HG02981 (cell line): ENCODE measurements around the gene S1PR5.

ENCODE experiments used
- ATAC-seq: cut with Tn5 transposase; IDR thresholded peaks from one replicate; pipeline ENCODE4 v1.9.1; 2021; ENCODE audit warnings: mild to moderate bottlenecking, moderate library complexity; ENCODE audit not compliant: unreplicated experiment

S1PR5 gene

DNA sequence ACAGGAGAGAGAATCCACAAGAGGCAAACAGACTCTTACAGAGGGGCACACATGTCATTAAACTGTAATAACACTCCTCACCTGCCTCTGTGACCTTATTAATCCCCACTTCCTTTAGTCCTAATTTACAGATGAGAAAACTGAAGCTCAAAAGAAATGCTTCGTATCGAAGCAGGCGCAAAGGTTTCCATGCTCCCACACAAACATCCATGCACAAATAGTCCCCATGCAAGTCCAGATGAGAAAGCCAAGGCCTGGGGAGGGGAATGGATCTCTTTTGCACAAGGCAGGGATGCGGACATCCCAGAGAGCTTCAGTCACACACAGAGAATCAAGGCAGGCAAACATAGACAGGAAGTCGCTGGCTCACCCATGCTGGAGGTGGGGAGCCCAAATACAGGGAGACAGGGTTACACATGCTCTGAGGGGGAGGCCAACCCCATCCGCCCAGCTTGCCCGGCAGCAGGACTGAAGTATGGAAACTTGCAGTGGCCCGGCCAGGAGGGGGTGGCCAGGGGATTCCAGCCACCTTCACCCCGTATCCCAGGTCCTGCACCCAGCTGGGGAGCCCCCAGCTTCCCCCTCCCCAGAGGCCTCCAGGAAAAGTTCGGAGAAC, 468 bp downstream of the S1PR5 start:
- ATAC-seq, result no peak

DNA sequence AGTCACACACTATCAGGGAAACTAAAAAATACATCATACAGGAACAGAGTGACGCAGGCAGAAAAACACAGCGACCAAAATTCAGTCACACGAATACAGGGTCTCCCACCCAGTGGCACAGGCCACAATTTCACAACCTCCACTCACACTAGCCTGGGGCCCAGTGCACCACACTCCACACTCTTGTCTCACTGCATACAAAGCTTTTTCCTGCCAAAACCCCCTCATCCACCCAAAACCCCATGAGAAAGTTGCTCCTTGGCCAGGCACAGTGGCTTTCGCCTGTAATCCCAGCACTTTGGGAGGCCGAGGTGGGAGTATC, 1.2 kb downstream of the S1PR5 start:
- ATAC-seq, result no peak

DNA sequence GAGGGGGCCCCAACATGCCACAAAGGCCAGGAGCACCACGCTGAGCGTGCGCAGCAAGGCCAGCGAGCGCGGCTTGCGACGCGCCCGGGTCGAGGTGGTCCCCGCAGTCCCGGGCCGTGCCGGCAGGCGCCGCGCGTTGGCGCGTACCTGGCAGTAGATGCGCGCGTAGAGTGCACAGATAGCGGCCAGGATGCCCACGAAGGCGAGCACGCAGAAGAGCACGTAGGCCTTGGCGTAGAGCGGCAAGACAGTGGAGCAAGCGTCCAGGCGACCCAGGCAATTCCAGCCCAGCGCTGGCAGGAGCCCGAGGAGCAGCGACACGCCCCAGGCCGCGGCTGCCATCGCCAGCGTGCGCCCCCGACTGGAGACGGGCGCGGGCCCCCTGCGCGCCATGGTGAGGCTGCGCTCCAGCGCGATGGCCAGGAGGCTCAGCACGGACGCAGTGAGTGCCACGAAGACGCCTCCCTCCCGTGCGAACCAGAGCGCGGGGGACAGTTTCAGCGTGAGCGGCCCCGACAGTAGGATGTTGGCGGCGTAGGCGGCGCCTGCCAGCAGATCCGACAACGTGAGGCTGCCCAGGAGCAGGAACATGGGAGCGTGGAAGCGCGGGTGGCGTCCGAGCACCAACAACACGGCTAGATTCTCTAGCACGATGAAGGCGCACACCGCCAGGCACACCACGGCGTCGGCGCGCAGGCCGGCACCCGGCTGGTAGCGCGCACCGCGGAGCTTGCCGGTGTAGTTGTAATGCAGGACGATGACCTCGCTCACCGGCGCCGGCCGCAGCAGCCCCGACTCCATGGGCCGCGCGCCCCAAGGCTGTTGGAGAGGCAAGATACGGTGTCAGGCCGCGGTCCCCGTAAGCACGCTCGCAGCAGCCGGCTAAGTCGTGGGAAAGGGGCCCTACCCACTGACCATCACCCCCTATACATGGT, 2.8 kb downstream of the S1PR5 start:
- no peak for ATAC-seq

DNA sequence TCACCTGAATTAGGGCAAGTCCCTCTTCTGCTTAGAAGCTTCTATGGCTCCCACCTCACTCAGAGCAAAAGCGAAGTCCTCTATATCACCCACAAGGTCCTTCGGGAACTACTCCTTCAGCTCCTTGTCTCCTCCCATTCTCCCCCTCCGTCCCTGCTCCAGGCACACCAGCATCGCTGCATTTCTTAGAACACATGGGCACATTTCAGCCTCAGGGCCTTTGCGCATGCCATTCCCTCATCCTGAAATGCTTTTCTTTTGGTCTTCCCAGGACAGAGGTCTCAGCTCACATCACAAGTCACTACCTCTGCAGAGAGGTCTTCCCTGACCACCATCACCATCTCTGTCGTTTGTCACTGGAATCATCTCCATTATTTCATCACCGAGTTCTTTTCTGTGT, 4.0 kb downstream of the S1PR5 start:
- no peak for ATAC-seq

DNA sequence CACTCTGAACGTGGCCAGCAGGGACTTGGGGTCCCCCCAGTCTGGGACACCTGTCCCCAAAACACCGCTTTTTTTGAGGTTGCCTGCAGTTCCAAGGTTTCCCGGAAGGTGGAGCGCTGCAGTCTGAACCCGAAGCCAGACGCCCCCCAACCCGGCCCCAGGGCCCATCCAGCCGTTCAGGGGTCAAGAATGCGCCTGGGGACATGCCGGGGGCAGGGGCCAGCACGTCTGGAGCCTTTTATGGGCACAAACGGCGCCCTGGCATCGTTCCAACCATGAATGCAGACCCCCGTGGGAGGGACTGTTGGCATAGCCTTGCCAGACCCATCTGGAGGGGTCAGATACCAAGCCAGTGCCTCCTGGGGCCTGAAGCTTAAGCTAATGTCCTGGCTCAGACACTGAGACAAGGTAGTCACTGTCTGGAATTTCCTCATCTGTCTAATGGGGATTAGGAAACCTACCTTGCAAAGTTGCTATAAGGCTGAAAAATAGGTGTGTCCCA, 6.9 kb downstream of the S1PR5 start:
- no peak for ATAC-seq

- no peak for ATAC-seq
Measured at GRCh38 chr19:10508707-10509106, 8.5 kb downstream of the S1PR5 start.

GRCh38 chr19:10508036-10508435, 9.2 kb downstream of the S1PR5 start:
- ATAC-seq, result no peak

GRCh38 chr19:10505583-10506229, 11.5 kb downstream of the S1PR5 start:
- ATAC-seq, result no peak

- ATAC-seq, result peak; percentile 23
Measured at GRCh38 chr19:10503002-10503789, 14.1 kb downstream of the S1PR5 start, which contains the start of gene KEAP1. TSS of gene KEAP1 (minus strand) at chr19:10503356. CDS start at chr19:10500033, 3,323 bp downstream.

DNA sequence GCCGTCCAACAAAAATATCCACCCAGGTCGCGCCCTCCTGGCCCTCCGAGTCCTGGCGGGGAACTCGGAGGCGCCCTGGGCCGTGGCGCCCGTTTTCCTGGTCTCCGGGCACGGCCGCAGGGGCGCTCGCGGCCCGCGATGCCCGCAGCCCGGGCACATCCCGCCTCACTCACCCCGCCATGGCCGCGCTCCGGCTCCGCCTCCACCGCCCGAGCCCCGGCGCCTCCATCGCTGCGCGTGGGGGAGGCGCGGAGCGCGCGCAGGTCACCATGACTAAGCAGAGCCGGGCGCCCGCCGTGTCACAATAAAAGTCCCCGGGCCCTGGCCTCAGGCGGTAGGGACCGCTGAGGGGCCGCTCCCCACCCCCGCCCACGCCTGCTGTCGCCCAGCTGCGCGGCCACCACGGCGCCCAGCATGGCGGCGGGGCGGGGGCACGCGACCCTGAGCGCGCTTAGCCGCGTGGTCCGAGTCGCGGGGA, 14.7 kb downstream of the S1PR5 start:
- ATAC-seq, result peak; percentile 72

DNA sequence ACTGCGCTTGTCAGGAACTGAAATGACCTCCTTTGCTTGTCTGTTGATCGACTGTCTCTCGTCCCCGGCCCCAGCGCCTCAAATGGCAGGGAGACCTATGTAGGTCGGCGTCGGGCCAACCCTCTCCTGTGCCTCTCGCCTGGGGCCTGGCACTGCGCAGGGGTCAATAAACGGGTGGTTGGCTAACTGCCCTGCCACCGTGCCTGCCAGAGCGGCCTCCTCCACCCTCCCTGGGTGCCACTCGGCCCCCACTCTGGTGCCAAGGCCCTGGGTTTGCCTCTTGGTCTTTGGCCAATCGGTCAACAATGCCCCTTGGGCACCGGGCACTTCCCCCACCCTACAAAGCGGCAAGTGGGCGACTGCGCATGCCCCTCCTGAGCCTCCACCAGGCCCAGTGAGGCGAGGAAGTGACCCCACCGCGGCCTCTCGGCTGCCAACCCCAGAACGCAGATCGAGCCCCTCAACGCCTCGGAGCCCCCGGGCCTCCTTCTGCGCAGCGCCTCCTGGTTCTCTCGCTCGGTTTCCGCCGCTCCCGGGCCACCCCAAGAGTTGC, 15.2 kb downstream of the S1PR5 start:
- peak; percentile 23 for ATAC-seq

GRCh38 chr19:10500247-10500592, 17.0 kb downstream of the S1PR5 start:
- no peak for ATAC-seq

- no peak for ATAC-seq
Measured at GRCh38 chr19:10499550-10500246, 17.5 kb downstream of the S1PR5 start.

GRCh38 chr19:10497371-10497770, 19.9 kb downstream of the S1PR5 start:
- no peak for ATAC-seq

- no peak for ATAC-seq
Measured at GRCh38 chr19:10491472-10492047, 25.7 kb downstream of the S1PR5 start.

DNA sequence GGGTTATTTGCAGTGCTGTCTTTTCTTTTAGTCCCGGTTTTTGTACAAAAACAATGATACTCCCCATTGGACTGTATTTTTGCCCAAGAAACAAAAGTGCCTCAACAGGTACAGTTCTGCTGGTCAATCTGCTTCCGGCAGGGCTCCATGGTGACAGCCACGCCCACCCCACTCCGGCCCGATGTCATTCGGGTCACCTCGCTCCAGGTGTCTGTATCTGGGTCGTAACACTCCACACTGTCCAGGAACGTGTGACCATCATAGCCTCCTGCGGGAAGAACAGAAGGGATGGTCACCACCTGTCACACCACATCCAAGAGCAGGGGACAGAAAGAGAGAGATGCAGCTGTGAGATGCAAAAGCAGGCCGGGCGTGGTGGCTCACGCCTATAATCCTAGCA, 30.7 kb downstream of the S1PR5 start:
- no peak for ATAC-seq

GRCh38 chr19:10478903-10479384, 38.3 kb downstream of the S1PR5 start:
- ATAC-seq, result no peak

- no peak for ATAC-seq
Measured at GRCh38 chr19:10478476-10478875, 38.8 kb downstream of the S1PR5 start.

GRCh38 chr19:10474962-10475451, 42.2 kb downstream of the S1PR5 start:
- ATAC-seq, result no peak
